Neural cell (in vitro differentiated cells): ENCODE data around the gene CCDC27. TPM values are rescaled to one million over a fixed set of nuclear protein-coding genes. Genes with fewer than 3 reads are reported as not detected.

ENCODE experiments used
- H2AFZ ChIP-seq: fragments of 200-600, 300-800 bp; sonication (generic), shearing (Covaris generic); 2 replicates; pipeline ENCODE4 v1.6.0; 2014; ENCODE audit warnings: low read depth, mild to moderate bottlenecking, antibody characterized with exemption, low read length, moderate library complexity
- H3F3A ChIP-seq: fragments of 200-600 bp; shearing (Covaris generic); 2 replicates; pipeline ENCODE4 v1.6.1; 2016; ENCODE audit warnings: mild to moderate bottlenecking, moderate library complexity, mixed read lengths, antibody characterized with exemption, low read length; ENCODE audit not compliant: insufficient read depth, poor library complexity, severe bottlenecking
- H3K27ac ChIP-seq: fragments of 200-600, 300-800 bp; sonication (generic), shearing (Covaris generic); 2 replicates; pipeline ENCODE4 v1.5.1; 2014; ENCODE audit warnings: mild to moderate bottlenecking, low read length, moderate library complexity
- H3K27me3 ChIP-seq: fragments of 300-800, 200-600 bp; sonication (generic), shearing (Covaris generic); 2 replicates; pipeline ENCODE4 v1.6.0; 2014; ENCODE audit warnings: mild to moderate bottlenecking, low read depth, low read length, moderate library complexity; ENCODE audit not compliant: insufficient read depth
- H3K36me3 ChIP-seq: fragments of 300-800, 200-600 bp; sonication (generic), shearing (Covaris generic); 2 replicates; pipeline ENCODE4 v1.5.1; 2014; ENCODE audit warnings: mild to moderate bottlenecking, antibody characterized with exemption, low read length, moderate library complexity; ENCODE audit not compliant: insufficient read depth
- H3K4me2 ChIP-seq: fragments of 300-800, 200-600 bp; sonication (generic), shearing (Covaris generic); 2 replicates; pipeline ENCODE4 v1.6.0; 2014; ENCODE audit warnings: mild to moderate bottlenecking, low read length
- H3K4me3 ChIP-seq: fragments of 300-800, 200-600 bp; sonication (generic), shearing (Covaris generic); 2 replicates; pipeline ENCODE4 v1.5.1; 2014; ENCODE audit warnings: mild to moderate bottlenecking, low read length, moderate library complexity
- H3K79me2 ChIP-seq: fragments of 200-600 bp; shearing (Covaris generic); replicated peaks from 2 replicates; pipeline ENCODE4 v1.6.0; 2014; ENCODE audit warnings: mild to moderate bottlenecking, low read length, moderate library complexity; ENCODE audit not compliant: insufficient read depth
- H3K9ac ChIP-seq: fragments of 300-800, 200-600 bp; sonication (generic), shearing (Covaris generic); 2 replicates; pipeline ENCODE4 v1.6.1; 2016; ENCODE audit warnings: mild to moderate bottlenecking, low read length, mixed read lengths
- H3K9me2 ChIP-seq: fragments of 200-600 bp; shearing (Covaris generic); 2 replicates; pipeline ENCODE4 v1.6.1; 2016; ENCODE audit warnings: mild to moderate bottlenecking, low read length, mixed read lengths; ENCODE audit not compliant: insufficient read depth
- H3K9me3 ChIP-seq: fragments of 200-600, 300-800 bp; sonication (generic), shearing (Covaris generic); 2 replicates; pipeline ENCODE4 v1.6.1; 2016; ENCODE audit warnings: mild to moderate bottlenecking, mixed run types, low read length, moderate library complexity, mixed read lengths
- H4K20me1 ChIP-seq: fragments of 200-600 bp; shearing (Covaris generic); 2 replicates; pipeline ENCODE4 v1.6.1; 2016; ENCODE audit warnings: mild to moderate bottlenecking, mixed run types; ENCODE audit not compliant: insufficient read depth
- EP300 ChIP-seq: fragments of 450-650 bp; conservative IDR thresholded peaks from 2 replicates; pipeline ENCODE4 v1.6.1; 2014; ENCODE audit warnings: antibody characterized with exemption, mild to moderate bottlenecking, moderate library complexity; ENCODE audit not compliant: poor library complexity, severe bottlenecking
- EZH2 ChIP-seq: fragments of 200-600, 300-800 bp; shearing (Covaris generic), sonication (generic); IDR thresholded peaks from 2 replicates; pipeline ENCODE4 v1.6.1; 2014; ENCODE audit warnings: antibody characterized with exemption, low read length, borderline replicate concordance, mild to moderate bottlenecking; ENCODE audit not compliant: insufficient read depth, poor library complexity, severe bottlenecking
- MXI1 ChIP-seq: fragments of 450-650 bp; conservative IDR thresholded peaks from 2 replicates; pipeline ENCODE4 v1.6.1; 2014; ENCODE audit warnings: antibody characterized with exemption, mild to moderate bottlenecking; ENCODE audit not compliant: poor library complexity, severe bottlenecking
- POLR2AphosphoS5 ChIP-seq: IDR thresholded peaks from 2 replicates; pipeline ENCODE4 v1.6.1; 2012
- RAD21 ChIP-seq: fragments of 450-650 bp; conservative IDR thresholded peaks from 2 replicates; pipeline ENCODE4 v1.6.1; 2014; ENCODE audit warnings: antibody characterized with exemption, mild to moderate bottlenecking, moderate library complexity
- SMC3 ChIP-seq: fragments of 450-650 bp; conservative IDR thresholded peaks from 2 replicates; pipeline ENCODE4 v1.6.1; 2014; ENCODE audit warnings: antibody characterized with exemption, mild to moderate bottlenecking, moderate library complexity; ENCODE audit not compliant: poor library complexity
- TAF1 ChIP-seq: IDR thresholded peaks from 2 replicates; pipeline ENCODE4 v1.6.1; 2012; ENCODE audit warnings: low read depth
- polyA plus RNA-seq: library from polyadenylated mRNA; depleted of rRNA; stranded (reverse); fragments of >200 nt; gene quantifications from 2 replicates; pipeline ENCODE4 v1.2.3, GENCODE V29; 2014
- TF ChIP-seq, protein P1 (sequence below): IDR thresholded peaks from 2 replicates; pipeline ENCODE4 v1.6.1; 2012; ENCODE audit warnings: borderline replicate concordance
- TF ChIP-seq, protein P2 (sequence below): fragments of 450-650 bp; IDR thresholded peaks from 2 replicates; pipeline ENCODE4 v1.5.1; 2014; ENCODE audit warnings: antibody characterized with exemption, mild to moderate bottlenecking, moderate library complexity; ENCODE audit not compliant: poor library complexity, severe bottlenecking

The CCDC27 gene
- polyA plus RNA-seq, 1 donor from 2014 or later, result not detected

- H3K36me3 ChIP-seq, result no peaks in the 10 kb centered on the region
- H3K4me2 ChIP-seq, result no peak overlapping the region
- H3K27me3 ChIP-seq, result no peaks in the 10 kb centered on the region
- no peaks in the 10 kb centered on the region for H3F3A ChIP-seq
- H3K27ac ChIP-seq, result no peak overlapping the region
- H3K9ac ChIP-seq, result no peak overlapping the region
- no peaks in the 10 kb centered on the region for H3K9me2 ChIP-seq
- no peaks in the 10 kb centered on the region for H3K9me3 ChIP-seq
- TF ChIP-seq MXI1, result no peak
- no peak for TF ChIP-seq TAF1
- no peak for TF ChIP-seq RAD21
- TF ChIP-seq EZH2, result no peak
- TF ChIP-seq, protein P1, sequence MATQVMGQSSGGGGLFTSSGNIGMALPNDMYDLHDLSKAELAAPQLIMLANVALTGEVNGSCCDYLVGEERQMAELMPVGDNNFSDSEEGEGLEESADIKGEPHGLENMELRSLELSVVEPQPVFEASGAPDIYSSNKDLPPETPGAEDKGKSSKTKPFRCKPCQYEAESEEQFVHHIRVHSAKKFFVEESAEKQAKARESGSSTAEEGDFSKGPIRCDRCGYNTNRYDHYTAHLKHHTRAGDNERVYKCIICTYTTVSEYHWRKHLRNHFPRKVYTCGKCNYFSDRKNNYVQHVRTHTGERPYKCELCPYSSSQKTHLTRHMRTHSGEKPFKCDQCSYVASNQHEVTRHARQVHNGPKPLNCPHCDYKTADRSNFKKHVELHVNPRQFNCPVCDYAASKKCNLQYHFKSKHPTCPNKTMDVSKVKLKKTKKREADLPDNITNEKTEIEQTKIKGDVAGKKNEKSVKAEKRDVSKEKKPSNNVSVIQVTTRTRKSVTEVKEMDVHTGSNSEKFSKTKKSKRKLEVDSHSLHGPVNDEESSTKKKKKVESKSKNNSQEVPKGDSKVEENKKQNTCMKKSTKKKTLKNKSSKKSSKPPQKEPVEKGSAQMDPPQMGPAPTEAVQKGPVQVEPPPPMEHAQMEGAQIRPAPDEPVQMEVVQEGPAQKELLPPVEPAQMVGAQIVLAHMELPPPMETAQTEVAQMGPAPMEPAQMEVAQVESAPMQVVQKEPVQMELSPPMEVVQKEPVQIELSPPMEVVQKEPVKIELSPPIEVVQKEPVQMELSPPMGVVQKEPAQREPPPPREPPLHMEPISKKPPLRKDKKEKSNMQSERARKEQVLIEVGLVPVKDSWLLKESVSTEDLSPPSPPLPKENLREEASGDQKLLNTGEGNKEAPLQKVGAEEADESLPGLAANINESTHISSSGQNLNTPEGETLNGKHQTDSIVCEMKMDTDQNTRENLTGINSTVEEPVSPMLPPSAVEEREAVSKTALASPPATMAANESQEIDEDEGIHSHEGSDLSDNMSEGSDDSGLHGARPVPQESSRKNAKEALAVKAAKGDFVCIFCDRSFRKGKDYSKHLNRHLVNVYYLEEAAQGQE, result no peak
- TF ChIP-seq SMC3, result no peak
- TF ChIP-seq, protein P2, sequence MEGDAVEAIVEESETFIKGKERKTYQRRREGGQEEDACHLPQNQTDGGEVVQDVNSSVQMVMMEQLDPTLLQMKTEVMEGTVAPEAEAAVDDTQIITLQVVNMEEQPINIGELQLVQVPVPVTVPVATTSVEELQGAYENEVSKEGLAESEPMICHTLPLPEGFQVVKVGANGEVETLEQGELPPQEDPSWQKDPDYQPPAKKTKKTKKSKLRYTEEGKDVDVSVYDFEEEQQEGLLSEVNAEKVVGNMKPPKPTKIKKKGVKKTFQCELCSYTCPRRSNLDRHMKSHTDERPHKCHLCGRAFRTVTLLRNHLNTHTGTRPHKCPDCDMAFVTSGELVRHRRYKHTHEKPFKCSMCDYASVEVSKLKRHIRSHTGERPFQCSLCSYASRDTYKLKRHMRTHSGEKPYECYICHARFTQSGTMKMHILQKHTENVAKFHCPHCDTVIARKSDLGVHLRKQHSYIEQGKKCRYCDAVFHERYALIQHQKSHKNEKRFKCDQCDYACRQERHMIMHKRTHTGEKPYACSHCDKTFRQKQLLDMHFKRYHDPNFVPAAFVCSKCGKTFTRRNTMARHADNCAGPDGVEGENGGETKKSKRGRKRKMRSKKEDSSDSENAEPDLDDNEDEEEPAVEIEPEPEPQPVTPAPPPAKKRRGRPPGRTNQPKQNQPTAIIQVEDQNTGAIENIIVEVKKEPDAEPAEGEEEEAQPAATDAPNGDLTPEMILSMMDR, result no peak
- TF ChIP-seq EP300, result no peak
- TF ChIP-seq POLR2AphosphoS5, result no peak
- H3K79me2 ChIP-seq, result no peaks in the 10 kb centered on the region
- no peak overlapping the region for H3K4me3 ChIP-seq
- no peaks in the 10 kb centered on the region for H4K20me1 ChIP-seq
- H2AFZ ChIP-seq, result no peak overlapping the region
These were observed 19.7 kb upstream of the CCDC27 start for GRCh38 chr1:3732434-3733093.

DNA sequence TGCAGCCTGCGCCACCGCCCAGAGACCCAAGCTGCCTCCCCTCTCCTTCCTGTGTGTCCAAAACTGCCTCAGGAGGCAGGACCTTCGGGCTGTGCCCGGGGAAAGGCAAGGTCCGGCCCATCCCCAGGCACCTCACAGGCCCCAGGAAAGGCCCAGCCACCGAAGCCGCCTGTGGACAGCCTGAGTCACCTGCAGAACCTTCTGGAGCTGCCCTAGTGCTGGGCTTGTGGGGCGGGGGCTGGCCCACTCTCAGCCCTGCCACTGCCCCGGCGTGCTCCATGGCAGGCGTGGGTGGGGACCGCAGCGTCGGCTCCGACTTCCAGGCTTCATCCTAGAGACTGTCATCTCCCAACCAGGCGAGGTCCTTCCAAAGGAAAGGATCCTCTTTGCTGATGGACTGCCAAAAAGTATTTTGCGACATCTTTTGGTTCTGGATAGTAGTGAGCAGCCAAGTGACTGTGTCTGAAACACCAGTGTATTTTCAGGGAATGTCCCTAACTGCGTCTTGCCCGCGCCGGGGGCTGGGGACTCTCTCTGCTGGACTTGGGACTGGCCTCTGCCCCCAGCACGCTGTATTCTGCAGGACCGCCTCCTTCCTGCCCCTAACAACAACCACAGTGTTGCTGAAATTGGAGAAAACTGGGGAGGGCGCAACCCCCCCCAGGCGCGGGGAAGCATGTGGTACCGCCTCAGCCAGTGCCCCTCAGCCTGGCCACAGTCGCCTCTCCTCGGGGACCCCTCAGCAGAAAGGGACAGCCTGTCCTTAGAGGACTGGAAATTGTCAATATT, 19.0 kb upstream of the CCDC27 start:
- Histone ChIP-seq H3K9me3 (no peaks in the 10 kb centered on the region), H3K36me3 (no peaks in the 10 kb centered on the region), H3K27ac (no peak overlapping the region), H3K9me2 (no peaks in the 10 kb centered on the region), H2AFZ (no peak overlapping the region), H3K4me2 (no peak overlapping the region), H3K9ac (no peak overlapping the region), H3K27me3 (no peaks in the 10 kb centered on the region), H4K20me1 (no peaks in the 10 kb centered on the region), H3K79me2 (no peaks in the 10 kb centered on the region), H3F3A (no peaks in the 10 kb centered on the region), H3K4me3 (no peak overlapping the region)
- TF ChIP-seq EZH2, result no peak
- TF ChIP-seq, protein P2, result no peak
